Measurements from ENCODE around the gene PRPF40B. TPM values are rescaled to one million over a fixed set of nuclear protein-coding genes. Genes with fewer than 3 reads are reported as not detected.

PRPF40B gene
- total RNA-seq, 4 donors from 2014 or later, result 17.4 to 72.9 (median 25.4) TPM

DNA sequence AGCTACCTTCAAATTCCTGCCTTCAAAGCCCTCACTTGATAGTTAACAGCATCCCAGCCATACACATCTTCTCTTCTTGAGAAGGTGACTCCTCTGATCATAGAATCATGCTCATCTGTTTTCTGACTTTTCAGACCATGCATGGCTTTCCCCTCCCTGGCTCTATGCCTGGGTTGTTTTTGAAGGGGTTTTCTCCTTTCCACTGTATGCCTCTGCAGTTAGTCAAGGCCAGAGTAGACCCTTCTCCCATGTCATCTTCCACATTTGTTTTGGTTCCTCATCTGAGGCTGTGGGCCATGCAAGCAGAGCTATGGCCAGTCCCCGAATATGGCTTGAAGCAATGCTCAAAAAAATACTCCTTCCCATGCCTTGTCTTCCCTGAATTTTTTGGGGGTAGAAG lies 41.2 kb upstream of the PRPF40B start:
- TF ChIP-seq, protein P1, sequence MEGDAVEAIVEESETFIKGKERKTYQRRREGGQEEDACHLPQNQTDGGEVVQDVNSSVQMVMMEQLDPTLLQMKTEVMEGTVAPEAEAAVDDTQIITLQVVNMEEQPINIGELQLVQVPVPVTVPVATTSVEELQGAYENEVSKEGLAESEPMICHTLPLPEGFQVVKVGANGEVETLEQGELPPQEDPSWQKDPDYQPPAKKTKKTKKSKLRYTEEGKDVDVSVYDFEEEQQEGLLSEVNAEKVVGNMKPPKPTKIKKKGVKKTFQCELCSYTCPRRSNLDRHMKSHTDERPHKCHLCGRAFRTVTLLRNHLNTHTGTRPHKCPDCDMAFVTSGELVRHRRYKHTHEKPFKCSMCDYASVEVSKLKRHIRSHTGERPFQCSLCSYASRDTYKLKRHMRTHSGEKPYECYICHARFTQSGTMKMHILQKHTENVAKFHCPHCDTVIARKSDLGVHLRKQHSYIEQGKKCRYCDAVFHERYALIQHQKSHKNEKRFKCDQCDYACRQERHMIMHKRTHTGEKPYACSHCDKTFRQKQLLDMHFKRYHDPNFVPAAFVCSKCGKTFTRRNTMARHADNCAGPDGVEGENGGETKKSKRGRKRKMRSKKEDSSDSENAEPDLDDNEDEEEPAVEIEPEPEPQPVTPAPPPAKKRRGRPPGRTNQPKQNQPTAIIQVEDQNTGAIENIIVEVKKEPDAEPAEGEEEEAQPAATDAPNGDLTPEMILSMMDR (IDR thresholded peaks at IDR 0.05), result no peak
- no peak for TF ChIP-seq POLR2A (IDR thresholded peaks at IDR 0.05)
- DNase-seq, result no peak
- H3K36me3 ChIP-seq, result no peaks in the 10 kb centered on the region
- no peak overlapping the region for H3K4me3 ChIP-seq
- no peak overlapping the region for H3K27ac ChIP-seq
- no peaks in the 10 kb centered on the region for H3K4me1 ChIP-seq
- intact Hi-C loops (cut with DNase I; ENCODE audit: low total_unique reads), result no loop called here
- no peaks in the 10 kb centered on the region for H3K27me3 ChIP-seq
- no peaks in the 10 kb centered on the region for H3K9me3 ChIP-seq

DNA sequence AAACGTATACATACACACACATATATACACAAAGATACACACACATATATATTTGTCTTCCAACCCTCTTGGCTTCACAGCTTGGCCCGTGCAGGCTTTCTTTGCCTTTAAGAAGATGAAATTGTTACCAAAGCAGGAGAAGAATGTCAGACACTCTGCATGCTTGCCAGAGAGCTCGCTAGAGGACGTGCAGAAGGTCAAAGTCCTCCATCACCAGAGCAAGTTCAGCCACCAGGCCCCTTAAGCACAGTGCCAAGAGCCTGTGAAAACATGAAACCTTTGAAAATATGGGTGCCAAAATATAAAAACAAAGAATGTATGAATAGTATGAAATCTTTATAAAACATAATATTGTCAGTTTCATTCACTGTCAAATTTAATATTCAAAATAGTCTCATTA lies 40.5 kb upstream of the PRPF40B start:
- TF ChIP-seq, protein P1 (IDR thresholded peaks at IDR 0.05), result no peak
- Histone ChIP-seq H3K27ac (no peak overlapping the region), H3K4me3 (no peak overlapping the region), H3K36me3 (no peaks in the 10 kb centered on the region), H3K4me1 (no peaks in the 10 kb centered on the region), H3K27me3 (no peaks in the 10 kb centered on the region), H3K9me3 (no peaks in the 10 kb centered on the region)
- DNase-seq, result no peak
- intact Hi-C loops (cut with DNase I; ENCODE audit: low total_unique reads), result no loop called here

DNA sequence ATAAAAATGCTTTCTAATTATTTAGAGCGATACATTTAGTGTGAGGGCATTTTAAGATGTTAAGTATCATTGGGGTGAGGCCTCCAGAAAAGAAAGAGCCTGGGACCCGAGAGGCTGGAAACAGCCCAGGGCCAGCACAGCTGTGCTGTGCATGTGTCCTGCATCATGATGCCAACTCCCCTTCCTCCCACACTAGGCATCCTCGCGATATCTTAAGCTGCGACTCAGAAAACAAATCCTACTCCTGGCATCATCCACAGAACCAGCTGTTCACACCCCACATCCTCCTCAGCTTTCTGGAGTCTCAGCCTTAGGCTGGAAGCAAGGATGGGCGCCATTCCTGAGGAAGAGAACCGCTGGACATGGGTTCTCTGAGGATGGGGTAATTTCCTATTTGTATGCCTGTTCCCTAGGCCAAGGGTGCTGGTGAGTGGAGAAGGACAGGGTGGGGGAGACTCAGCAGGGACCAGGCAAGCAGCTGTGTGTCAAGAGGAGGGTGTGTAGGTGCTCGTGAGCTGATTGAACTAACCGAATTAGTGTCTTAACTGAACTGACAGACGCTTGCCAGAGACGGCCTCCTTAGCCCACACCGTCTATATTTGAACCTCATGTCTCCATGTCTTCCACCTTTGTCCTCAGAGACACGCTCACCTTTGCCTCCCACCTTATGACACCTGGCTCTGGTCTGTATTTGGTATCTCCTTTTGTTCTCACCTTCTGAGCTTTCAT lies 39.8 kb upstream of the PRPF40B start:
- no peaks in the 10 kb centered on the region for H3K36me3 ChIP-seq
- no peaks in the 10 kb centered on the region for H3K27me3 ChIP-seq
- intact Hi-C loops (cut with DNase I; ENCODE audit: low total_unique reads), result no loop called here
- no peaks in the 10 kb centered on the region for H3K4me1 ChIP-seq
- no peak for DNase-seq
- TF ChIP-seq, protein P1 (IDR thresholded peaks at IDR 0.05), result no peak
- no peak for TF ChIP-seq POLR2A (IDR thresholded peaks at IDR 0.05)
- H3K4me3 ChIP-seq, result no peak overlapping the region
- peak overlapping the region; percentile 4 to 18 for H3K27ac ChIP-seq
- H3K9me3 ChIP-seq, result no peaks in the 10 kb centered on the region

DNA sequence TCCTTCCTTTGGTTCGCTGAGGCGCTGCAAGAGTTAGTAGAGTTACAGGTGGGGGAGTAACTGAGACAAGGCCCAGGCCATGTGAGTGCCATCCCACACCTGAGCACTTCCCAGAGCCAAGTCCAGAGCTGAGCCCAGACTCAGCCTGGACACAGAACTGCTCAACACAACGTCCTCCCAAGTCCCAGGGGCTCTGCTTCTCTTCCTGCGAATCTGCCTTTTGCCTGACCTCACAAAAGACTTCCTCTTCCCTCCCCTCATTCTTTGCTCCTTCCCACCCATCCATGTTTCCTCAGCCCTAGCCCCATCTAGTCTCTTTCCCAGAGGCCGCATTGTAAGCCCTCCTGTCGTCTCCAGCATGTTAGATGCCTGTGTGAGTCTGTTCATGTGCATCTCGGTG lies 38.8 kb upstream of the PRPF40B start:
- TF ChIP-seq, protein P1 (IDR thresholded peaks at IDR 0.05), result no peak
- no peak for TF ChIP-seq POLR2A (IDR thresholded peaks at IDR 0.05)
- no peak overlapping the region for H3K27ac ChIP-seq
- intact Hi-C loops (cut with DNase I; ENCODE audit: low total_unique reads), result no loop called here
- no peak overlapping the region for H3K4me3 ChIP-seq
- H3K36me3 ChIP-seq, result no peaks in the 10 kb centered on the region
- DNase-seq, result no peak
- no peaks in the 10 kb centered on the region for H3K27me3 ChIP-seq
- no peaks in the 10 kb centered on the region for H3K4me1 ChIP-seq
- H3K9me3 ChIP-seq, result no peaks in the 10 kb centered on the region

DNA sequence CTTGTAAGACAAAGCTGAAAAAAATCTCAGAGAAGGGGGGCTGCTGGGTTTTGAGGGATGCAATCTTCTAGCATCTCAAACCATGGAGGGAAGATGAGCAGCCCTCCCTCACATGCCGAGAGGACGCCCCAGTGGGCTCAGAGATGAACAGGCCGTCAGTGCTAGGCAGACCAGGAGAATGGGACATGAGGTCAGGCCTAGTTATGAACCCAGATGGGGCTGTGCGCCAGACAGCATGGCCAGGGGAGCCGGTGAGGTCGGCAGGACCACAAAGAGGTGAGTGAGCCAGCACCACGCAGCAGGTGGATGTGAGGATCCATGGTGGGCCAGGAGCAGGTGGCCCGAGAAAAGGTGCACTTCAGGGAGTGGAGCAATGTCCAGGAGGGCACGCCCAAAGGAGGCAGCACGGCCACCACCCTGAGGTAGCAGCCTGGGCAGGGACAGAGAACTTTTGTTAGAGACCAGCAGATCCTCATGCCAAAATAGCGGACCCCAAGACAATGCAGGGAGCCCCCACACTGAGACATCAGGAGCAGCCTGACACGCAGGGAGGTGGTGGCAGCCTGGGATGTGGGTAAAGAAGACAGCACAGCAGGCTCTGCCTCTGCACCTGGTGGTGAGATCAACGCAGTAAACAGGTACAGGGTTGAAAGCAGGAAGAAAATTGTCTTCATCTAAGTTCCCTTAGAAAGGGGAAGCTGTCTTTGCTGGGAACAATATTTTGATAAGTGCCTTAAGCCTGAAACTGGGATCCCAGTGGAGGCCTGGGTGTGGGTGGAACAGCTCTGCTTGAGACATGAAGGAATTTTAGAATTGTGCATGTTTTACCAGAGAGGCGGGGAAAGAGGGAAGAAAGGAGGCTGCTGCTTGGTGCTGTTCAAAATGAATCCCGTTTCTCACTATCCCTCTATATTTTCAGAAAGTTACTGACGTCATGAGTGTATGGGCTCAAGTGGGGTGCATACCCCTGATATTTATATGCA lies 37.6 kb upstream of the PRPF40B start:
- Histone ChIP-seq H3K27ac (no peak overlapping the region), H3K4me1 (no peaks in the 10 kb centered on the region)
- TF ChIP-seq, protein P1 (IDR thresholded peaks at IDR 0.05), result no peak
- no peak for TF ChIP-seq POLR2A (IDR thresholded peaks at IDR 0.05)

More for the DNA sequence above, 37.6 kb upstream of the PRPF40B start:
- Histone ChIP-seq H3K4me3 (no peak overlapping the region), H3K36me3 (no peaks in the 10 kb centered on the region), H3K9me3 (no peaks in the 10 kb centered on the region), H3K27me3 (no peaks in the 10 kb centered on the region)
- DNase-seq, result no peak
- intact Hi-C loops (cut with DNase I; ENCODE audit: low total_unique reads), result no loop called here
